Stimulated activated CD4-positive, alpha-beta T cell treated with anti-CD3 and anti-CD28 coated beads, Interleukin-15, amount 100 ng/mL, for 24 hours (primary cell): ENCODE measurements around the gene FRMPD2.

Experiments used
- DNase-seq: peaks from one replicate; pipeline ENCODE4 v3.0.0-alpha.2; 2020

FRMPD2 gene, protein sequence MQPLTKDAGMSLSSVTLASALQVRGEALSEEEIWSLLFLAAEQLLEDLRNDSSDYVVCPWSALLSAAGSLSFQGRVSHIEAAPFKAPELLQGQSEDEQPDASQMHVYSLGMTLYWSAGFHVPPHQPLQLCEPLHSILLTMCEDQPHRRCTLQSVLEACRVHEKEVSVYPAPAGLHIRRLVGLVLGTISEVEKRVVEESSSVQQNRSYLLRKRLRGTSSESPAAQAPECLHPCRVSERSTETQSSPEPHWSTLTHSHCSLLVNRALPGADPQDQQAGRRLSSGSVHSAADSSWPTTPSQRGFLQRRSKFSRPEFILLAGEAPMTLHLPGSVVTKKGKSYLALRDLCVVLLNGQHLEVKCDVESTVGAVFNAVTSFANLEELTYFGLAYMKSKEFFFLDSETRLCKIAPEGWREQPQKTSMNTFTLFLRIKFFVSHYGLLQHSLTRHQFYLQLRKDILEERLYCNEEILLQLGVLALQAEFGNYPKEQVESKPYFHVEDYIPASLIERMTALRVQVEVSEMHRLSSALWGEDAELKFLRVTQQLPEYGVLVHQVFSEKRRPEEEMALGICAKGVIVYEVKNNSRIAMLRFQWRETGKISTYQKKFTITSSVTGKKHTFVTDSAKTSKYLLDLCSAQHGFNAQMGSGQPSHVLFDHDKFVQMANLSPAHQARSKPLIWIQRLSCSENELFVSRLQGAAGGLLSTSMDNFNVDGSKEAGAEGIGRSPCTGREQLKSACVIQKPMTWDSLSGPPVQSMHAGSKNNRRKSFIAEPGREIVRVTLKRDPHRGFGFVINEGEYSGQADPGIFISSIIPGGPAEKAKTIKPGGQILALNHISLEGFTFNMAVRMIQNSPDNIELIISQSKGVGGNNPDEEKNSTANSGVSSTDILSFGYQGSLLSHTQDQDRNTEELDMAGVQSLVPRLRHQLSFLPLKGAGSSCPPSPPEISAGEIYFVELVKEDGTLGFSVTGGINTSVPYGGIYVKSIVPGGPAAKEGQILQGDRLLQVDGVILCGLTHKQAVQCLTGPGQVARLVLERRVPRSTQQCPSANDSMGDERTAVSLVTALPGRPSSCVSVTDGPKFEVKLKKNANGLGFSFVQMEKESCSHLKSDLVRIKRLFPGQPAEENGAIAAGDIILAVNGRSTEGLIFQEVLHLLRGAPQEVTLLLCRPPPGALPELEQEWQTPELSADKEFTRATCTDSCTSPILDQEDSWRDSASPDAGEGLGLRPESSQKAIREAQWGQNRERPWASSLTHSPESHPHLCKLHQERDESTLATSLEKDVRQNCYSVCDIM (N-terminal part only)

DNA sequence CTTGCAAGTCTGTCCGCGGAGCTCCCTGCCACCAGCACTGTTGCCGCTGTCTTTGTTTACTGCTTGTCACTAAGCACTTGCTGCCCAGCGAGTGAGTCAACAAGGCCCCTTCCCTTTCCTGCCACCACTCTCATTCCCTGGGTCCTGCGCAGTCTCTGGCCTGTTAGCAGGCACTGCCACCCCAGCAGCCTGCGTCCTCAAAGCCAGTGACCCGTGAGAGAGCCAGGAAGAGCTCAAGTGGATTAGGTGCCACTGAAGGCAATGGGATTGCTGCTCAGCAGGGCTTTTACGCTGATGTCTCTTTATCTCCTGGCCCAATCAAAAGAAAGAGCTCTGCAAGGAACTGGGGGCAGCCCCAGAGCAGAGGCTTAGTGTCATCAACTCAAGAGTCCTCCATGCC, at the start of gene FRMPD2:
Gene FRMPD2, minus strand, starts transcription at position 61 of the 400 bp plus-strand sequence. CDS start 129 bp downstream, outside the sequence.
- no peak for DNase-seq

- DNase-seq = no peak
Observed at GRCh38 chr10:48322017-48322416, 47.5 kb upstream of the FRMPD2 start.

- no peak for DNase-seq
Observed at GRCh38 chr10:48317321-48317990, 43.0 kb upstream of the FRMPD2 start.

GRCh38 chr10:48316236-48316635, 41.7 kb upstream of the FRMPD2 start:
- DNase-seq = no peak

DNA sequence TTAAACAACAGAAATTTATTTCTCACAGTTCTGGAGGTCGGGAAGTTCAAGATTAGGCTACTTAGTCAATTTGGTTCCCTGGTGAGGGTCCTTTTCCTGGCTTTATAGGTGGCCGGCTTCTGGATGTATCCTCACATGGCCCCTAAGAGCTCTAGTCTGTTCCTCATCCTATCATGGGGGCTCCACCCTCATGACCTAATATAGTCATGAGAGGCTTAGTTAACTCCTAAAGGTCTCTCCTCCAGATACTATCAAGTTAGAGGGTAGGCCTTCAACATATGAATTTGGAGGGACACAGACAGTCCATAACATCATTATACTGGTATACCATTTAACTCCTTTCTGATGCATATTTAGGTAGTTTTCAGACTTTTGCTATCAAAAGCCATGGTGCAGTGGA, 39.6 kb upstream of the FRMPD2 start:
- no peak for DNase-seq

- DNase-seq = no peak
Observed at GRCh38 chr10:48309711-48310226, 35.3 kb upstream of the FRMPD2 start.

DNA sequence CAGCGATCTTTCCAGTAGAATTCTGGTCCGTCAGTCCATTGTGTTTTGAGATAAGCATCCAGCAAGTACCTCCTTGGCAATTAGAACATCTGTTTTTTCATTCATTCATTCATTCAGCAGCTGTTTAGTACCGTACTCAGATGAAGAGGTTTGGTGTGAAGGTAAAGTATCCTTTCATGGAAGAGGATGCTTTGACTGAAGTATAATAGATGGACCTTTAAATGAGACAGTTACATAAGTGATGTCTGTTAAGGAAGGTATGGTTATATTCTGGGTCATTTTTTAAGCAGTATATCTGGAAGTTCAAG, 33.2 kb upstream of the FRMPD2 start:
- no peak for DNase-seq

GRCh38 chr10:48306870-48307710, 32.6 kb upstream of the FRMPD2 start:
- DNase-seq = peak; percentile 65

- DNase-seq = peak; percentile 94
Observed at GRCh38 chr10:48306265-48306869, 31.9 kb upstream of the FRMPD2 start, which contains the start of gene MAPK8. MAPK8 (plus strand) TSS chr10:48306677; CDS start chr10:48401661, 94,984 bp downstream.

DNA sequence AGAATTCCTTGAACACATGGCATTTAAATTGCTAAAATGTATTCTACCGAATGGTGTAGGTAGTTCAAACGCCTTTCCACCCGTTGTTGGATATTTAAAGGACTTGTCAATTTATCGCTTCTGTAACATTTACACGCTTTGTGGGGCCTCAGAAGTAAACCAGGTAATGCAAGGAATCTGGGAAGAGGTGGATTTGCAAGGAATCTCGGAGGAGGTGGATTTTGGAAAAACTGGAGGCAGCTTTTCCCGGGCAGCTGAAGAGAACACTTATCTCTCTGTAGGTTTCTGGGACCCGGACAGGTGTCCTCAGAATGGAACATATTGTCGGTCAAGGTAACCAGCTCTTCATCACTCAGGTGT, 31.4 kb upstream of the FRMPD2 start:
- DNase-seq = no peak

GRCh38 chr10:48302515-48303476, 28.3 kb upstream of the FRMPD2 start:
- DNase-seq = no peak

GRCh38 chr10:48300556-48300955, 26.1 kb upstream of the FRMPD2 start:
- DNase-seq = no peak

- no peak for DNase-seq
Observed at GRCh38 chr10:48299692-48300091, 25.2 kb upstream of the FRMPD2 start.

DNA sequence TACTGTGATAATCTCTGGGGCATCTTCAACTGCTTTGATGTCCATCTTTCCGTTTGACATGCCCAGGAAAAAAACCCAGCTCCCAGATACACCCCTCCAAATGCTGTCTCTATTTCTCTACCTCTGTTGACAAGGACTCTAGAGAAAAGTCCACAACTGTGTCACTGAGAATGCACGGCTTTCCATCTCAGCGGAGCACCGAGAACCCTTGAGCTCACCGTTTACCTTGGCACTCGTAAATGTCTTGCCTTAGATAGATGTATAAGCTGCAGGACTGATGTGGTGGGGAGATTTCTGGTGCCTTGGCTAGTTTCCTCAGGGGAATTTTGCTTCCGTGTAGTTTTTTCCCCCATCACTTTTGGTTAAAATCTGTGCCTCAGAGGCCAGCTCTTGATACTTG, 24.6 kb upstream of the FRMPD2 start:
- no peak for DNase-seq

GRCh38 chr10:48296576-48297098, 22.1 kb upstream of the FRMPD2 start:
- DNase-seq = no peak

DNA sequence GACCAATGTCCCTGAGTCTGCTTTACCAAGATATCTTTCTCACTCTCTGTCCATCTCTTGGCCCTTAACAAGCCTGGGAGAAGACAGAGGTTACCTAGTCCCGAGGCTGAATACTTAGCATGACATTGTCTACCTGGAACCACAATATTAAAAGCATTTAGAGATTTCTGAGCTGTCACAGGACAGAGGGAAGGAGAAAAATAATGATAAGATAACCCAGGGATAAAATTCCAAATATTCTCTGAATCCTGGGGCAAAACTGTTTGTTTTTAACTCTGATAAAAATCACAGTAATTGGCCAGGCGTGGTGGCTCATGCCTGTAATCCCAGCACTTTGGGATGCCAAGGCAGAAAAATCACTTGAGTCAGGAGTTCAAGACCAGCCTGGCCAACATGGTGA, 19.9 kb upstream of the FRMPD2 start:
- no peak for DNase-seq

GRCh38 chr10:48292616-48293015, 18.1 kb upstream of the FRMPD2 start:
- DNase-seq = no peak

DNA sequence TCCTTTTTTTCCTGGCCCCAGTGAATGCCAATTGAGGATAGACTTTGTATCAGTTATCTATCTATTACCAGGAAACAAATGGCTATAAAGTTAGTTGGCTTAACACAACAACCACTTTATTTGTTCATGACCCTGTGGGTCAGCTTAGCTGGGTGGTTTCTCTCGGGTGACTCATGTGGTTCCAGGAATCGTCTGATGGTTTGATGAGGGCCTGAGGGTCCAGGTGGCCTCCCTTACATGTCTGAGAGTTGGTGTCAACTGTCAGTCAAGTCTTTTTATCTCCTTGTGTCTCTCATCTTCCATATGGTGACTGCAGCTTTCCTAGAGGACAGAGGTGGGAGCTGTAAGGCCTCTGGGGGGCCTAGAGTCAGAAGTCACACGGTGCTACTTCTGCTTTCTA, 16.7 kb upstream of the FRMPD2 start:
- DNase-seq = no peak

DNA sequence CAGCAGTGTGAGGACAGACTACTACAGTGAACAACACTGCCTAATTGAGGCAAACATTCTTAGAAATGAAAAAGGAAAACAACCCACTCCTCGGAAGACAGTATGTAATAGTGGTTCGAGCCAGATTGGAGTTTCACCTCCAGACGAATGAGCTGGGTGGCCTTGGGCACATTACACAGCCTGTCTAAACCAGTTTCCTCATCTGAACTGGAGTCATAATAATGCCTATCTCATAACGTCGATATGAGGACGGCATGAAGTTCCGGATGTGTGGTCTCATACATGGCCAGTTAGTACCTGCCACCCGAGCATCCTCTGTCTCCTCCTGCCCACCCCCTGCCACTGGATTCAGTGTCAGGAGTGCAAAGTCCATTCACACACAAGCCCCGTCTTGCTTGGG, 15.8 kb upstream of the FRMPD2 start:
- no peak for DNase-seq
